ENCODE measurements around the gene AKAP7.

AKAP7 gene

DNA sequence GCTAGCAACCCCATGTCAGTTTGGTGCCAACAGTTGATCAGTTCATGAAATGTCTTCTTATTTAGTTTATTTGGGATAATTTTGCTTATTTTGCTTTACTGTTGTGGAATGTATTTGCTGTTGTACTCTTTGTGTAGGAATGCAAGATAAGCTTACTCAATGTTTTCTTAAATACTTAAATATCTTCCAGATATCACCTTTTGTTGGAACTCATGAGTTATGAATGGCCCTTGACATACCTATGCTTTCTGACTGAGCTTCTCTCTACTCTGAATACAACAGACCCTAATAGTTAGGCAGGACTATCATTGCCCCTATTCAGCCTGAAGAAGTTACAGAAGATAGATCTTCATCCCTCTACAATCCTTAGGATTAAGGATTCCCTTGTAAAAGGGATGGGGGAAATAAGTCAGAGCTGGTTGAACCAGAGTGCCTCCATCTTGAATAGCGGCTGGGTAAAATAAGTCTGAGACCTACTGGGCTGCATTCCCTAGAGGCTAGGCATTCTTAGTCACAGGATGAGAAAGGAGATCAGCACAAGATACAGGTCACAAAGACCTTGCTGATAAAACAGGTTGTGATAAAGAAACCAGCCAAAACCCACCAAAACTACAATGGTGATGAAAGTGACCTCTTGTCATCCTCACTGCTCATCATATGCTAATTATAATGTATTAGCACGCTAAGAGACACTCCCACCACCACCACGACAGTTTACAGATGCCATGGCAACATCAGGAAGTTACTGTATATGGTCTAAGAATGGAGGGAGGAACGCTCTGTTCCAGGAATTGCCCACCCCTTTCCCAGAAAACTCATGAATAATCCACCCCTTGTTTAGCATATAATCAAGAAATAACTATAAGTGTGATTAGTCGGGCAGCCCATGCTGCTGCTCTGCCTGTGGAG lies 196.9 kb downstream of the AKAP7 start:
- H3K36me3 ChIP-seq (ENCODE audit: low read length) = no peaks in the 10 kb centered on the region
- no peaks in the 10 kb centered on the region for H3K9me3 ChIP-seq (ENCODE audit: insufficient read depth, low read length)
- no peak overlapping the region for H3K27ac ChIP-seq (ENCODE audit: low read depth, low read length)
- no peak overlapping the region for H3K4me3 ChIP-seq (ENCODE audit: insufficient read depth, low read length, poor library complexity, severe bottlenecking)
- no peaks in the 10 kb centered on the region for H3K27me3 ChIP-seq (ENCODE audit: low read length)
- no peaks in the 10 kb centered on the region for H4K20me1 ChIP-seq (ENCODE audit: low read depth, low read length)
- H2AFZ ChIP-seq (ENCODE audit: low read depth, low read length, severe bottlenecking) = no peak overlapping the region
- no peaks in the 10 kb centered on the region for H3K79me2 ChIP-seq (ENCODE audit: insufficient read depth, low read length)
- no peaks in the 10 kb centered on the region for H3K9me2 ChIP-seq (replicated peaks; ENCODE audit: insufficient read depth, low read length)
- TF ChIP-seq CTCF (IDR thresholded peaks at IDR 0.05; ENCODE audit: insufficient read depth, low read length, poor library complexity, severe bottlenecking) (no peak), EZH2phosphoT487 (conservative IDR thresholded peaks at IDR 0.05; ENCODE audit: low read length) (no peak)
- H3F3A ChIP-seq (ENCODE audit: insufficient read depth) = no peaks in the 10 kb centered on the region
- no peak overlapping the region for H3K4me2 ChIP-seq (ENCODE audit: low read depth, low read length, poor library complexity, severe bottlenecking)
- H3K9ac ChIP-seq (ENCODE audit: low read length) = no peak overlapping the region

Measured in SU-DHL-6 (cell line).